PC-9 (cell line): Measurements from ENCODE around the gene TRIM5.

Experiments used
- EZH2 ChIP-seq: fragments of 200-600 bp; sonication (generic); IDR thresholded peaks from 2 replicates; pipeline ENCODE4 v1.8.0; 2017; ENCODE audit warnings: antibody characterized with exemption, low read depth
- TF ChIP-seq, protein P1 (sequence below): fragments of 200-600 bp; sonication (generic); conservative IDR thresholded peaks from 2 replicates; pipeline ENCODE4 v1.6.1; 2017; ENCODE audit warnings: mixed run types, antibody characterized with exemption, mild to moderate bottlenecking, moderate library complexity

DNA sequence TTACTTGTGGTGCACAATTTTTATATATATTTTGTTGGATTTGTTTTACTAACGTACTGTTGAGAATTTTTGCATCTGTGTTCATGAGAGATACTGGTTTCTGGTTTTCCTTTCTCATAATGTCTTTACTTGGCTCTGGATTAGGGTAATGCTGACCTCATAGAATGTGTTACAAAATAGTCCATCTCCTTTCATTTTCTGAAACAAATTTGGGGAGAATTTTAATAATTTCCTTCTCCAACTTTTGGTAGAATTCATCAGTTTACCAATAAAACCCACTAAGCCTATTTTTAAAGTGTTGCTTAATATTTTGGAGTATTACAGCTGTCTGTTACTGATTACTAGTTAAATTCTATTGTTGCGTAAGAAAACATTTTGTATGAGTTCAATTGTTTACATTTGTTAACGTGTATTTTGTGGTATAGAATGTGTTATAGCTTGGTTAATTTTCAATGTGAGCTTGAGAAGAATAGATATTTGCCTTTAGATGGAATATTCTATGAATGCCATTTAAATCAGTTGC, 16.2 kb upstream of the TRIM5 start:
- TF ChIP-seq, protein P1, sequence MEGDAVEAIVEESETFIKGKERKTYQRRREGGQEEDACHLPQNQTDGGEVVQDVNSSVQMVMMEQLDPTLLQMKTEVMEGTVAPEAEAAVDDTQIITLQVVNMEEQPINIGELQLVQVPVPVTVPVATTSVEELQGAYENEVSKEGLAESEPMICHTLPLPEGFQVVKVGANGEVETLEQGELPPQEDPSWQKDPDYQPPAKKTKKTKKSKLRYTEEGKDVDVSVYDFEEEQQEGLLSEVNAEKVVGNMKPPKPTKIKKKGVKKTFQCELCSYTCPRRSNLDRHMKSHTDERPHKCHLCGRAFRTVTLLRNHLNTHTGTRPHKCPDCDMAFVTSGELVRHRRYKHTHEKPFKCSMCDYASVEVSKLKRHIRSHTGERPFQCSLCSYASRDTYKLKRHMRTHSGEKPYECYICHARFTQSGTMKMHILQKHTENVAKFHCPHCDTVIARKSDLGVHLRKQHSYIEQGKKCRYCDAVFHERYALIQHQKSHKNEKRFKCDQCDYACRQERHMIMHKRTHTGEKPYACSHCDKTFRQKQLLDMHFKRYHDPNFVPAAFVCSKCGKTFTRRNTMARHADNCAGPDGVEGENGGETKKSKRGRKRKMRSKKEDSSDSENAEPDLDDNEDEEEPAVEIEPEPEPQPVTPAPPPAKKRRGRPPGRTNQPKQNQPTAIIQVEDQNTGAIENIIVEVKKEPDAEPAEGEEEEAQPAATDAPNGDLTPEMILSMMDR: no peak
- TF ChIP-seq EZH2: no peak
